GM21737 (cell line): ENCODE results near the gene POLRMT.
"Not testable (repeated sequence)": the region's sequence is repeated elsewhere in the genome, so short reads cannot be mapped to it uniquely, and the experiment has no call there.

Experiments used
- ATAC-seq: cut with Tn5 transposase; IDR thresholded peaks from one replicate; pipeline ENCODE4 v1.9.1; 2021; ENCODE audit warnings: mild to moderate bottlenecking, moderate library complexity; ENCODE audit not compliant: unreplicated experiment

The POLRMT gene

DNA sequence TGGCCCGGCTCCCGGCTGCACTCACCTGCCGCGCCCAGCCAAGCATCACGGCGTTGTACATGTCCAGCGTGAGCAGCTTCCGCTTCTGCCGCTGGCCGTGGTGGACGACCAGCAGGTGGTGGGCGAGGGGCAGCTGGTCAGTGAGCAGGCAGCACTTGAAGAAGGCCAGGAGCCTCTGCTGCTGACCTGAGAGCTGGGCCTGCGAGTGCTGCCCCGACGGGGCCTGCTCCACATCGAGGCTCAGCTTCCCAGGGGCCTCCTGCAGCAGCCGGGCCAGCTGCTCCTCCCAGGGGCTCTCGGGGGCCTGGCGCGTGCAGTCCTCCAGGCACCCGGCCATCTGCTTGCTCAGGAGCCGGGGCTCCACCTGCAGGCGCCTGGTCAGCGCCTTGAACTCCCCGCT is 3.8 kb downstream of the POLRMT start:
- not testable (repeated sequence) for ATAC-seq

DNA sequence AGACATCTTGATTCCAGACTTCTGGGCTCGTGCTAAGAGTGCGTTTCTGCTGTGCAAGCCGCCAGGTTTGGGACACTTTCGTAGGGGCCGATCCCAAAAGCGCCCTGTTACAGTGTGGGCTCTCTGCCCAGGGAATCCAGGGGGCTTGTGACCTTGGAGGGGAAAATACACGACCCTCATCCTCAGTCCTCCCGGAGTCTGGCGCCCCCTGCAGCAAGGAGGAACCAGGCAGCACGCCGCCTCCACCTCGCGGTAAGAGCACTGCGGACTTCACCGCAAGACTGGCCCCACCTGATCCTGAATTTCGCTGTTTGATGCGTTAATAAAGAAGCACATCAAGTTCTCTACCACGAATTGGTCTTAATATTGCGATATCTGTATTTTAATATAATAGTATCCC is 5.2 kb downstream of the POLRMT start:
- no peak for ATAC-seq

DNA sequence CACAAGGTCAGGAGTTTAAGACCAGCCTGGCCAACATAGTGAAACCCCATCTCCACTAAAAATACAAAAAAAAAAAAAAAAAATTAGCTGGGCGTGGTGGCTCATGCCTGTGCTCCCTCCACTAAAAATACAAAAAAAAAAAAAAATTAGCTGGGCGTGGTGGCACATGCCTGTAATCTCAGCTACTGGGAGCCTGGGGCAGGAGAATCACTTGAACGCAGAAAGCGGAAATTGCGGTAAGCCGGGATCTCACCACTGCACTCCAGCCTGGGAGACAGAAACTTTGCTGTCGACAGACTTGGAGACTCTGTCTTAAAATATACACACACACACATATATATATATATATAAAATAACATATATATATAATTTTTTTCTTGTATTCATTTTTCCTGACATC is 6.8 kb downstream of the POLRMT start:
- ATAC-seq: not testable (repeated sequence)

DNA sequence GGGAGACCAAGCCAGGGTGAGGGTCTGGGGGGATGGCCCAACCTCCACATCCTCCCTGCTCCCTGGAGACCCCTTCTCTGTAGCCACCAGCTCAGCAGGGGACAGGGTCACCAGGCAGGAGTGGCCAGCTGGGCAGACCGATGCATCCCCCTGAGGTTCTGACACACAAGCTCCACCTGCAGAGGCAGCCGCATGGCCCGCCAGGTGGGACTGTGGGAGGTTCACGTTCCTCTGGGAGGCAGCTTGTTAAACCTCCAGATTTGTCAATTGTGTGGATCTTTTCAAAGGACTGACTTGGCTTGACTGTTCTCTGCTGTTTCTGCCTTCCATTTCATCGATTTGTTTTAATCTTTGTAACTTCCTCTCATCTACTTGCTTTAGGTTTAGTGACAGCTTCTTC is 8.1 kb downstream of the POLRMT start:
- ATAC-seq: no peak

DNA sequence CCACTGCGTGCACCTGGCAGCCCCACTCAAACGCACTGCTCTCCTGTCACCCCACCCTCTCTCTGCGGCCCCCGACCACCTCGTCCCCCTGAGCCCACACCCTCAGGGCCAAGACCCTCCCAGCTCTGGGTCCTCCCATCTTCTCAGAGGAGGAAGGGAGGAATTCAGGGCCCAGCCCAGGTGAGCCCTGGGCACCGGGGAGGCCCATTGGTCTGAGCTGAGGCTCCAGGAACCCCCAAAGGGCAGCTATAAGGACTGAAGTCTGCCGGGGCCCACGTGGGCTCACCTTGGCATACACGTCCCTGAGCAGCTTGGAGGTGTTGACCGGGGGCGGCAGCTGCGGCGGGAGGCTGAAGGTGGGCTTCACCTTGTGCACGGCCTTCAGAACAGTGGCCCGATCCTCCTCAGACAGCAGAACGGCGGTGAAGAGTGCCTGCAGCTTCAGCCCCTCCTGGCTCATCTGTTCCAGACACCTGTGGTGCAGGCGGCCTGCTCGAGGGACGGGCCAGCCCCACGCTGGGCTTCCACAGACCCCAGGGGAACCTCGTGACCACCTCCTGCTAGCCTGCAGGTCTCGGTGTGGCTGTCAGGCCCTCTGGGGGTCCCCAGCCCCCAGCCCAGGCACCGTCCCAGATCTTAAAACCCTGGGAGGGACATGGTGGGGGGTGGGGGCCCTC is 8.8 kb downstream of the POLRMT start:
- no peak for ATAC-seq

DNA sequence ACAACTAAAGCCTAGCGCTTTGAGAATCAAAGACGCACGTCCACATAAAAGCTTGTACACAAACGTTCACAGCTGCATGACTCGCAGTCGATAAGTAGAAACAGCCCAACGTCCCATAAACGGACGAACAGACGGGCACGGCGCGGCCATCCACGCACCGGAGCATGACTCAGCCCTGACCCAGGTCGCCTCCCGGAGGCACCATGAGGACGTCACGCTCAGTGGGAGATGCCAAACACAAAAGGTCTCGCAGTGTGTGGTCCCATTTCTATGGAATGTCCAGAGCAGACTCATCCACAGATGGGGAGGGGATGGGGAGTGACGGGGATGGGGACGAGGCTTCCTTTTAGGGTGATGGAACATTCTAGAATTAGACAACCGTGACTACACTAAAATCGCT is 9.4 kb downstream of the POLRMT start:
- no peak for ATAC-seq

DNA sequence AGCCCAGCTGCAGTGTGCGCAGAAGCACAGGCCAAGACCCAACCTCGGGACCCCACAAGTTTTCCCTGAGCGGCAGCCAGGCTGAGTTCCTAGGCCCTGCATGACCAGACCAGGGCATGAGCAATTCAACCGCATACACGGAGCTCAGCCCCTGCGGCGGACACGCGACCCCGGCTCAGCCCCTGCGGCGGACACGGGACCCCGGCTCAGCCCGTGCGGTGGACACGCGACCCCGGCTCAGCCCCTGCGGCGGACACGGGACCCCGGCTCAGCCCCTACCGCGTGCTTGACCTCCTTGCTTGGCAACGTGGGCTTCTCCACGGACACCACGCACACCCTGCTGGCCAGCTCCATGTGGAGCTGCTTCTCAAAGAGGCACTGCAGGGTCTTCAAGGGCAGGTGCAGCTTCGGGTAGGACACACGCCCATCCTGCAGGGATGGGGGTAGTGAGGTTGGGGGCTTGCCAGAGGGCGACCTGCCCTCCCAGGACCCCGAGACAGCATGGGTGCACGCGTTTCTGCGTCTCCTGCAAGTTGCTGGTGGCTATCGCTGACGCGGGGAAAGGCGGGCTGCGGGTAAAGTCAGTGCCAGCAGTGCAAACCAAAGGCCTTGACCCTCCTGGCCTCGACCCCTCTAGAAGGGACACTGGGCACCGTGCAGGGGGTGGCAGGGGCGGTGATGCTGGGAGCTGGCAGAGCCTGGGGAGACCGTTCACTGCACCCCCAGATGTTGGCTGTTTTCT is 10.0 kb downstream of the POLRMT start:
- ATAC-seq: no peak

DNA sequence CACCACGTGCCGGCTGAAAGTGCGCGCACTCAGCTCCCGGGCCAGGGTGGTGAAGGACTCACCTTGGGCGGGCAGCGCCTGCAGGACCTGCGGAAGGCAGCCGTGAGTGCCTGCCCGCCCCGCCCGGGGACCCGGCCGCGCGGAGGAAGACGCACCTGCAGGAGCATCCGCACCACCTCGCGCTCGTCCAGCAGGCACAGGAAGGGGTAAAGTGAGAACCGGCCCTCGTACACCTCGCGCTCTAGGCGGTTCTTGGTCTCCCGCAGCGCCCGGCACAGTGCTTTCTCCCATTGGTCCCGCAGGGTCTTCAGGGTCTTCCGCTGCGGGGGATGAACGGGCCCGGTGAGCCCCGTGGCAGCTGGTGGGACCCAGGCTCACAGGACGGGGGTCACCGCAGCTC is 10.7 kb downstream of the POLRMT start:
- no peak for ATAC-seq

DNA sequence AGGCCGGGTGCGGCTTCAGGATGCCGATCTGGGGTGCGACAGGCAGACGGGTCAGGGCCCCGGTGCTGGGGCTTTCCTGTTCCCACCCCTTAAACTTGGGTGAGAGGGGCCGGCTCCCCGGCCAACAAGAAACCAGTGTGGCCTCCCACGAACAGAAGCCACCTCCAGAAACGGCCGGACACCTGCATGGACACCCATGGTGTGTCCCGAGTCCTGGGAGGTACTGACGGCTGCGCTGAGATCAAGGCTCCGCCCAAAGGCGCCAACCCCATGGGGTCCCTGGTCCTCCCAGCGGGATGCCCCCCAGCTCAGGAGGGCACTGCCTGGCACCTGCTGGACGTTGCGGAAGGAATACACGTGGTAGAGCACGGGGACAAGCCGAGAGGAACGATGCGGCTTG is 11.5 kb downstream of the POLRMT start:
- ATAC-seq: no peak

DNA sequence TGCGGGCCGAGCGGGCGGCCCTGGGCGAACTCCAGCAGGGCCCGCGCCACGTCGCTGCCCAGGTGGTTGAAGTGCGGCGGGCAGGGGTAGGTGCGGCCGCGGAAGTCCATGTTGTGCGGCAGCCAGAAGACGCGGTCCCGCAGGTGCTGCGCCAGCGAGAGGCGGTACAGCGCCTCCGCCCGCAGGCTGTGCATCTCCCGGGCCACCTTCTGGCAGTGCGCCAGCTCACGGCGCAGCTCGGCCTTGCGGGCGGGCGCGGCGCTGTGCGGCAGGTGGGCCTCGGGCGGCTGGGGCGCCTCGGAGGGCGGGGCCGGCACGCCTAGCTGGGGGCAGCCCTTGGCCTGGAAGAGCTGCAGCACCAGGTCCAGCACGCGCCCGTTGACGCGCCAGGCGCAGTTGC is 12.1 kb downstream of the POLRMT start:
- not testable (repeated sequence) for ATAC-seq

DNA sequence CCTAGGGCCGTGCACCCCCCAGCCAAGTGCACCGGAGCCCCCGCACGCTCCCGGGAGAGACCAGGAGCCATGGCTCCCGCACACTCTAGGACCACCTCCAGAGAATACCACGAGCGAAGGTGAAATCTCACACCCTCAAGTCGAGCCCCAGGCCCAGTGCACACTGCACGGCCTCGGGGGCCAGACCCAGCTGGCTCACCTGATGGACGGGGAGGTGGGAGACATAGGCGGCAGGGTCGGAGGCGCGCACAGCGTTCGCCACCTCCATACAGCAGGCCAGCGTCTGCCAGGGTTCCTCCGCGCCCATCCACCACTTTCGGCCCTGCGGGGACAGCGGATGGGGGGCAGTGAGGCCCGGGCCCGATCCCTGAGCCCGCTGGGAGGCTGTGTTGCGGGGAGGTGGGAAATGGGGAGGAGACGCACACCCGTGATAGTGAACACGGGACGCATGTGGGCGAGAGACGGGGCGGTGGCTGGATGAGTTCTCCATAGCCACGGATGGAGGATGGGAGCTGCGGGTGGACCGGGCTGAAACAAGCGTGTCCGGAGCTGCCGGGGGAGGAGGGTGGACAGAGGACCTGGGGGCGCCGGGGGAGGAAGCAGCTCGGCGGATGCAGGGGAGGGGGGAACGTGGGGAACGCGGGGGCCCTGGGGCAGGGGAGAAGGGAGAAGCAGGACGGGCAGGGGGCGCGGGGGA is 13.0 kb downstream of the POLRMT start:
- no peak for ATAC-seq

DNA sequence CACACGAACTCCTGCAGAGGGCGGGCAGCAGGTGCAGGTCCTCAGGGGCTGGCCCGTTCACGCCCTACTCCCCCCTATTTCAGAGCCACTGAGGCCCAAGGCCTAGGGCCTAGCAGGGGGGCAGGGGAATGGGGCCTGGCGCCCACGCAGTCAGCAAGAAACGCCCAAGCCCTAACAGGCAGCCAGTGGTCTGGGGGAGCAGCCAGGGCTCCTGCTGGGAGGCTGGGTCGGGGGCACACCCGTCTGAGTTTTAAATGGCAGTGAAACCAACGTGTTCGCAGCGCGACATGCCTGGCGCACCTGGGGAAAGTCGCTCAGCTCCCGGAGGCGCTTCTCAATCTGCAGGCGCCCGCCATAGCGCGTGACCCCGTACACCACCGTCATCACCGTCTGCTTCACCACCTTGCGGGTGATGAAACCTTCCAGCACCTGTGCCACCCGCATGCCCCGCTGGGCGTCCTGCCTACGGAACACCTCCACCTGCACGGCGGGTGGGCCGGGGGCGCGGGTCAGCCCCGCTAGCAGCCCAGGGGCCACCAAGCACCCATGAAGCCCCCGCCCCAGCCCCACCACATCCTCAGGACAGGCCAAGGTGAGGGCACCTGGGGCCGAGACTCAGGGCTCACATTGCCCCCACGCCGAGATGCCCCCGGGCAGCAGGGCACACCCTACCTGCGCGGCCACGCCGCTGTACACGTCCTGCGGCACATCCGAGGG is 13.9 kb downstream of the POLRMT start:
- ATAC-seq: no peak

DNA sequence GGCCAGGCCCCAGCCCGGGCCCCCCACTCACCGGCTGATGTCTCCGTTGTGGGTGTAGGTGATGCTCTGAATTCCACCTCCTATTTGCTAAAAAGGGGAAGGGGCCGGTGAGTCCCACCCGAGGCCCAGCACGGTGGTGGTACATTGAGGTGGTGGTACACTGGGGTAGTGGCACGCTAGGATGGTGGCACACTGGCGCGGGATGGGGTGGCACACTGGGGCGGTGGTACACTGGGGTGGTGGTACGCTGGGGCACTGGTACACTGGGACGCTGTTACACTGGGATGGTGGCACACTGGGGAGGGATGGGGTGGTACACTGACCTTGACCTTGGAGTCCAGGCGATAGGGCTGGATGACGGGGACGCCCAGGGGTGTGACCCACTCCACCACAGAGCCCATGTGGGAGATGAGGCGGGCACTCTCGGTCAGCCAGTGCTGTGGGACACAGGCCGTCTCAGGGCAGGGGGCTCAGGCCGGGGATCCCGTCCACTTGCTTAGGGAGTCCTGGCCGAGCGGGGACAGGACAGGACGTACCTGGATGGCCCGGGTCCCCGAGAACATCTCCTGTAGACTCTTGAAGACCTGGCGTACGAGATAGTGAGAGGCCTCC is 14.6 kb downstream of the POLRMT start:
- no peak for ATAC-seq

DNA sequence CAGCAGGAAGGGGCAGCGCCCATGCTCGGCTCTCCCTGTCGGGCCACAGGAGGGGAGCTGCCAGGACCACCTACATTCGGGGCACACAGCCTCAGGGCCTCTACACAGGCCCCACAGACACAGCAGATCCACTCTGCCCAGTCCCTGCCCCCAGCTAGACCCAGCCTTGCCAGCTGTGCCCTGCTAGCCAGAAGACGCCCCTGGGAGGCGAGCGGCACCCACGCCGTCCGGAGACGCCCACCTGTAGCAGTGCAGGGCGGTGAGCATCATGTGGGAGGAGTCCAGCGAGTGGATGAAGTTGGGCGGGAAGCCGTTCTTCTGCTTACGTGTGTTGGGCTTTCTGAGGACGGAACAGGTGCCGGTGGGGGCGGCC is 15.1 kb downstream of the POLRMT start:
- no peak for ATAC-seq

DNA sequence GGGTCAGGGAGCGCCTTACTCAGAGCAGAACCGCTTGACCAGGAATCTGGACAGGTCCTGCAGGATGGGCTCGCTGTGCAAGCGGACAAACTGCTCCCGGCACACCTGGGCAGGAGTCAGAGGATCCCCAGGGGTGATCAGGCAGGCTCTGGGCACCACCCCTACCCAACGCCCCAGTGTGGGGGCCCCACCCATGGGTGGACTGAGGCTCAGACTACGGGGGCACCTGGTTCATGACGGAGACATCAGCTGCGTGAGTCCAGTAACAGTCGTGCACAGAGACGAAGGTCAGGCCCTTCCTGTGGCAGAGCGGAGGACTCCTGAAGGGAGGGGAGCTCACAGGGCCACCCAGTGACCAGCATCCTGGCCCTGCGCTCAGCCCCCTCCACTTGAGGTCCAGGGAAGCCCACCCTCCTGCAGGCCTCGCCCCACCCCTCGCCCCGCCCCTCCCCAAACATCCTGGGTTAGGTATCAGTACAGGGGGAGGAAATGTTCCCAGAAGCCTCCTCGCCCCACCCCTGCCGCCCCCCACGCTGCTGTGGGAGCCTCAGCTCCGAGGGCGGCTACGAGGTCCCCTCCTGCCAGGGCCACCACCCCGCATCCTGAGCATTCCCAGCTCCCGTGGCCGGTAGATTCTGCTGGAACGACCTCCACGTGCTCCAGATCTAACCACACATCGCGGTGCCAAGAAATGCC is 15.6 kb downstream of the POLRMT start:
- ATAC-seq: no peak

DNA sequence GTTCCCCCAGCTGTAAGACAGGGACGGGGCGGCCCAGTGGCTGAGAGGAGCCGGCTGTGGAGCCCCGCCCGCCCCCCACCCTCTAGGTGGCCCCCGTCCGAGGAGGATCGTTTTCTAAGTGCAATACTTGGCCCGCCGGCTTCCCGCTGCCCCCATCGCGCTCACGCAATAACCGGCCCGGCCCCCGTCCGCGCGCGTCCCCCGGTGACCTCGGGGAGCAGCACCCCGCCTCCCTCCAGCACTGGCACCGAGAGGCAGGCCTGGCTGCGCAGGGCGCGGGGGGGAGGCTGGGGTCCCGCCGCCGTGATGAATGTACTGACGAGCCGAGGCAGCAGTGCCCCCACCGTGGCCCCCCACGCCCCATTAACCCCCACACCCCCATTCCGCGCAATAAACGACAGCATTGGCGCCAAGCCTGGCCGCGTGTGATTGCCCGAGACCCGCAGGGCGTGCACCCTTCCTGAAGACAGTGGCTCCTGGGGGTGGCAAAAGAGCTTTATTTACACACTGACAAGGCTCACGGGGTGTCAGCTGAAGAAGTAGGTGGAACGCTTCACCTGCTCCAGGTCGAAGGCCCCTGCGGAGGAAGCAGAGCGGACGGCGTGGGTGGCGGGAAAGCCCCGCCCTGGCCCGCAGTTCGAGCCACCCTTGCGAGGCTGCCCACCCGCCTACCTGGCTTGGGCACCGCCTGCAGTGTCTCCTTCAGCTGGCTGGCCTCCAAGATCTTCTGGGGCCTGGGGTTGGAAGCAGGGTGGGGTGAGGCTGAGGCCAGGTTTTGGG is 16.4 kb downstream of the POLRMT start:
- no peak for ATAC-seq

DNA sequence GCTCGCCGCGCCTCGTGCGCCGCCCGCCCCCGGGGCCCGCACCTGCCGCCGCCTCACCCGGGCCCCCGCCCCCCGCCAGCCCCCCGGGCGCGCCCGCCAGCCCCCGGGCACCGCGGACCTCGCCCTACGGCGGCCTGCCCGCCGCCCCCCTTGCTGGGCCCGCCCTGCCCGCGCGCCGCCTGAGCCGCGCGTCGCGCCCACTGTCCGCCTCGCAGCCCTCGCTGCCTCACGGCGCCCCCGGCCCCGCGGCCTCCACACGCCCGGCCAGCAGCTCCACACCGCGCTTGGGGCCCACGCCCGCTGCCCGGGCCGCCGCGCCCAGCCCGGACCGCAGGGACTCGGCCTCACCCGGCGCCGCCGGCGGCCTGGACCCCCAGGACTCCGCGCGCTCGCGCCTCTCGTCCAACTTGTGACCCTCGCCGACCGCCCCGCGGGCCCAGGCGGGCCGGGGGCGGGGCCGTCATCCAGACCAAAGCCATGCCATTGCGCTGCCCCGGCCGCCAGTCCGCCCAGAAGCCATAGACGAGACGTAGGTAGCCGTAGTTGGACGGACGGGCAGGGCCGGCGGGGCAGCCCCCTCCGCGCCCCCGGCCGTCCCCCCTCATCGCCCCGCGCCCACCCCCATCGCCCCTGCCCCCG is 17.2 kb downstream of the POLRMT start:
- no peak for ATAC-seq

DNA sequence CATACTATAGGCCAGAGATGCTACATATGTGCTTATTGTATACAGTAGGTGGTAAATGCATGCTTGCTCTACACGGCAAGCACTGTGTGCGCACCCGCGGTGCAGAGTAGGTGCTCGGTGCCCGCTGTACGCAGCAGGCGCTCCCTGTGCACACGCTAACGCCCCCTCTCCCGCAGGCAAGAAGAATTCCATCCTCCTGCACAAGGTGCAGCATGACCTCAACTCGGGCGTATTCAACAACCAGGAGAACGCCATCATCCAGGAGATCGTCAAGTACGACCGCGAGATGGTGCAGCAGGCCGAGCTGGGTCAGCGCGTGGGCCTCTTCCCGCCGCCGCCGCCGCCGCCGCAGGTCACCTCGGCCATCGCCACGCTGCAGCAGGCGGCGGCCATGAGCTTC is 17.7 kb downstream of the POLRMT start:
- ATAC-seq: no peak
